Measurements from ENCODE around the gene TTL.

- no peak for TF ChIP-seq CTCF (IDR thresholded peaks at IDR 0.05)
- no peak for TF ChIP-seq POLR2A (IDR thresholded peaks at IDR 0.05)
Measured at GRCh38 chr2:112566104-112566503, 84.1 kb downstream of the TTL start.

Data from esophagus squamous epithelium (tissue), 4 donors.